HG03469 (cell line): ENCODE measurements around the gene MOB3A.
"Not testable (repeated sequence)": the region's sequence is repeated elsewhere in the genome, so short reads cannot be mapped to it uniquely, and the experiment has no call there.

ENCODE experiments used
- ATAC-seq: cut with Tn5 transposase; IDR thresholded peaks from one replicate; pipeline ENCODE4 v1.9.1; 2021; ENCODE audit warnings: mild to moderate bottlenecking, moderate library complexity, moderate number of reproducible peaks; ENCODE audit not compliant: unreplicated experiment

The MOB3A gene

DNA sequence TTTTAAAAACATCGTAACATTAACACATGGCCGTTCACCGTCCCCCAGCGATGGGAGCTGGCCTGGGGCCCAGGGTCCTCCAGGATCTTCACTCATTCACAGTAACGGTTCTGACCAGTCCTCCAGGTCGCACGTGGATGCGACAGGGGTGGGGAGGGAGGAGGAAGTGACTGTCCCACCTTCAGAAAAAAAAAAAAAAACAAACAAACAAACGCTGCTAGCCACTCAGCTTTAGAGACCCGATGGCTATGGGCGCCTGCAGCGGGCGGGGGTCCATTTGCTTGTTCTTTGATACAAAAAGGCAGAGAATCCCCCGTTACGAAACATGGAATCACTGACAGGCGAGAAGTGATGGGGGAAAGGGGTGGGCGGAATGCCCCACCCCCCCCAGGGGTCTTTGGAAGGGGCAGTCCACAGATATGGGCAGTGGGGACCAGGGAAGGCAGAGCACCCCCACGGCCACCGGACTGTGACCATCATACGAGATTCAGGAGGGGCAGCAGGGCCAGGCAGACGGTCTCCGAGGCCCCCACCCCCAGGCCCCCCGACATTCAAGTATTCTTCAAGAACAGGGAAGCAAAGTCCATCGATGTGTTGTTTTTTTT, 58.4 kb downstream of the MOB3A start:
- no peak for ATAC-seq

DNA sequence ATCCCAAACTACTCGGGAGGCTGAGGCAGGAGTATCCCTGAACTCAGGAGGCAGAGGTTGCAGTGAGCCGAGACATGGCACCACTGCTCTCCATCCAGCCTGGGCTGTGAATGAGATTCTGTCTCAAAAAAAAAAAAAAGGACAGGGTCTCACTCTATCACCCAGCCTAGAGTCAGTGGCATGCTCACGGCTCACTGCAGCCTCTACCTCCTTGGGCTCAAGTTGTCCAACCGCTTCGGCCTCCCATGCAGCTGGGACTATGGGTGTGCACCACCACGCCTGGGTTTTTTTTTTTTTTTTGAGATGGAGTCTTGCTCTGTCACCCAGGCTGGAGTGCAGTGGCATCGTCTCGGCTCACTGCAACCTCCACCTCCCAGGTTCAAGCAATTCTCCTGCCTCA, 59.7 kb downstream of the MOB3A start:
- no peak for ATAC-seq

DNA sequence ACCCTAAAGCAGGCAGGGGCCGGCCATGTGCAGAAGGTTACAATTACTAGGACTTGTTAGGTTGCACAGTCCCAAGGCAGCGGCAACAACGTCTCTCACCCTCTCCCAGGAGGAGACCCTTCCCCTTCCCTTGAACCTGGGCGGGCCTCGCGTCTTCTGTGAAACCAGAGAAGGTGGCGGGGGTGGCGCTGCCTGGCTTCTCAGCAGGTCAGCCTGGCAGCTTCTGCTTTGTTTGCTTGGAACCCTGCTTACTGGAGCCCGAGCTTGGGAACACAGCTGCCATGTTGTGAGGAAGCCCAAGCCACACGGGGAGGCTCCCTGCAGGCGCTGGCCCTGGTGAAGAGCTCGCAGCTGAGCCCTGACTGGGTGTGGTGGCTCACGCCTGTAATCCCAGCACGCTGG, 60.5 kb downstream of the MOB3A start:
- no peak for ATAC-seq

DNA sequence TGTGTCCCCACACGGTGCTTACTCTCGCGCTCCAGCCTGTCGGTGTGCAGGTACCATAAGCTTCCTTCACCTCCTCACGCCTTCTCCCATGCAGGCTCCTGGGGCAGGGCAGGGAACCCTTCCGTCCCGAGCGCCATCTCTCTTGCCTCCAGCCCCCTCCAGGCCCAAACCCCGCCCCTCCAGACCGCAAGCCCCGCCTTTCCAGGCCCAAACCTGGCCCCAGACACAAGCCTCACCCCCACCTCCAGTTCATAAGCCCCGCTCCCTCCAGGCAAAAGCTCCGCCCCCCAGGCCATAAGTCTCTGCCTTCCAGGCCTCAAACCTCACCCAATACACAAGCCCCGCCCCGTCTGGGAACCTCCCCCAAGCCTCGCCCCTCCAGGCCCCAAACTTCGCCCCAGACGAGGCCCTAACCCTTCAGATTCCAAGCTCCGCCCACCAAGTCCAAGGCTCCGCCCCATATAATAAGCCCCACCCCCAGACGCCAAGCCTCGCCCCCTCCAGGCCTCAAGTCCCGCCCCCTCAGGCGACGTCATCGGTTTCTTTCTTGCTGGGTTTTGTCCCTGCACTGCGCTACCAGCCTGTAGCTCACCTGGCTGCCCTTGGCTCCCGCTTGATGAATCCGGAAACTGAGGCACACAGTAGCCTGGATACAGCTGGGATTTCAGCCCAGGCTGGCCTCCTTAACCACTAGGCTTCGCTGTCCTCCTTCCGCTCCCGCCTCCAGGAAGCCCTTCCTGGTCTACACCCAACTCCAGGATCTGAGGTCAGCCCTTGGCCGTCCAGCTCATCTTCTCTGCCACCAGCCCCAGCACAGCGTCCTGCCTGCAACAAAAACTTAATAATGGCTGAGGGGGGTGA, 61.2 kb downstream of the MOB3A start:
- ATAC-seq, result no peak

DNA sequence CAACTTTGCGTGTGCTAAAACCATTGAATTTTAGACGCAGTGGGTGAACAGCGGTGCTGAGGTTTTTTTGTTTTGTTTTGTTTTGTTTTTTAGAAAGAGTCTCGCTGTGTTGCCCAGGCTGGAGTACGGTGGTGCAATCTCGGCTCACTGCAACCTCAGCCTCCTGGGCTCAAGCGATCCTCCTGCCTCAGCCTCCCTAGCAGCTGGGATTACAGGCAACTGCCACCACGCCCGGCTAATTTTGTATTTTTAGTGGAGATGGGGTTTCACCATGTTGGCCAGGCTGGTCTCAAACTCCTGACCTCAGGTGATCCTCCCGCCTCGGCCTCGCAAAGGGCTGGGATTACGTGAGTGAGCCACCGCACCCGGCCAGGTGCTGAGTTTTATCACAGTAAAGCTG, 61.9 kb downstream of the MOB3A start:
- ATAC-seq, result not testable (repeated sequence)

DNA sequence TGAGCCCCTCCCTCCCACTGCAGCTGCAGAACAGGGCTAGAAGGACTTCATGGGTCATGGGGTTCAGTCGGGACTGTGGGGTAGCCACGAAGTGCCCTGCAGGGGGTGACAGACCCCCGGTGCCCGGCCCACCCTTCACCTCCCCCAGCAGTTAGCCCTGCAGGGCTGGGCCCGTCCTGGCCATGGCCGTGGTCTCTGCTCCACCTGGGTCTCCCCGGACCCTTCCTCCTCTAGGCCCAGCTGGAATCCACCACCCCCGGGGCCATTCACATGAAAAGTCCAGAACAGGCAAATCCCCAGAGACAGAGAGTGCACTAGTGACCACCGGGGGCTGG, 62.3 kb downstream of the MOB3A start:
- ATAC-seq, result no peak

DNA sequence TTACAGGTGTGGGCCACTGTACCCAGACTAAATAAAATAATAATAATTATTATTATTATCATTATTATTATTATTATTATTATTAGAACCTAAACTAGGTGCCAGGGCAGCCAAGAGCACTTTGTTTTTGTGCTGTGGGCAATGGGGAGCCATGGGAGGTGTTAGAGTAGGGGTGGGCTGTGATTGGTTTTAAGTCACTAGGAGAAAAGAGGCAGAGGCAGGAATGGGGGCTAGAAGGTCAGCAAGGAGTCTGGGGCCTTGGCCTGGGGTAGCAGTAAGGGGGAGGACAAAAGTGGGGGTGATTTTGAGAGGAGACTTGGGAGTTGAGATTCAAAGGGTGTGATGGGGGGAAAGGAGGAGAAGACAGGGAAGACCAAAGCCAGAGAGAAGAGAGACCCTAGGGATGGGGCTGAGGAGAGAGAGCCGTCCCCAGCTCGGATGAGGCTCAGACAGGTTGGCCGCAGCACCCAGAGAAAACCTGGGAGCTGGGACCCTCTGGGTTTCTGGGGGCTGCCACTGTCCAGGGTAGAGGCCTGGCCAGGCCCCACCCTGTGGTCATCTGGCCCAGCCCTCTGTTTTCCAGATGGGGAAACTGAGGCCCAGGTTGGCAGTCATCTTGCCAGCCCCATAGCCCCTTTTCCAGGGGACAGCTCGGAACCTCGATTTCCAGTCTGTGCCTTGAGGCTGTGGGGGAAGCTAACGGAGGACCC, 62.9 kb downstream of the MOB3A start:
- no peak for ATAC-seq

DNA sequence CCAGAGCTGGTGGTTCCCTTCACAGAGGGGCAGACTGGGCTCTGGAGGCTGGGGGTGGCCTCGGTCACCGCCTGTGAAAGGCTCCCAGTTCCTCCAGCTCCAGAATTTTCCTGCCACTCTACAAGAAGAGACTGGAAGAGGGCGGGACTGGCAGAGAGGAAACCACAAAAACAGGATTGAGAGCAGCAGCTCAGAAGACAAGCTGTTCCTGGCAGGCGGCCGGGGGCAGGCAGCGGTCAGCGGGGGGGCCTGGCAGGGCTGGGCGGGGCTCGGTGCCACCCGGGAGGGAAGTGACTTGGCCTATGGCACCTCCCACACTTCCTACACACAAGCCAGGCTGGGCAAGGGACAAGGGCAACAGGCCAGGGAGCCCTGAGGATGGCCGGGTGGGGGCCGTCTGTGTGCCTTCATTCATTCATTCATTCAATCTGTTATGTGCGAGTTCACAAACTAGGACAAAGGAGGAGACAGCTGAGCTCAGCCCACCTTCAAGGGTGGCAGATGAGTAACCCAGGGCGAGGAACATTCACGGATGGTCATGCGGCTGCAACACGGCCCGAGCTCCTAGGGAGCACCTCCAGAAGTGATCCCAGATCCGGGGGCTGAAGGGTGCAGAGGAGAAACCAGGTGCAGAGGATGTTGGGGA, 63.7 kb downstream of the MOB3A start:
- ATAC-seq, result no peak

DNA sequence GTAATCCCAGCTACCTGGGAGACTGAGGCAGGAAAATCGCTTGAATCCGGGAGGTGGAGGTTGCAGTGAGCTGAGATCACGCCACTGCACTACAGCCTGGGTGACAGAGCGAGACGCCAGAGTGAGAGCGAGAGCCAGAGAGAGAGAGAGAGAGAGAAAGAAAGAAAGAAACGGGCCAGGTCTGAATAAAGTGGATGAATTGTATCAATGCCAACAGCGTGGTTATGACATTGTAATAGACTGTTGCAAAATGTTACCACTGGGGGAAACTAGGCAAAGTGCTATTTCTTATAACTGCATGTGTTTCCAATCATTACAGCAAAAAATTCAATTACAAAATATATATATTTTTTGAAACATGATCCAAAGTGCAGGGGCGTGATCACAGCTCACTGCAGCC, 68.8 kb downstream of the MOB3A start:
- ATAC-seq, result no peak

DNA sequence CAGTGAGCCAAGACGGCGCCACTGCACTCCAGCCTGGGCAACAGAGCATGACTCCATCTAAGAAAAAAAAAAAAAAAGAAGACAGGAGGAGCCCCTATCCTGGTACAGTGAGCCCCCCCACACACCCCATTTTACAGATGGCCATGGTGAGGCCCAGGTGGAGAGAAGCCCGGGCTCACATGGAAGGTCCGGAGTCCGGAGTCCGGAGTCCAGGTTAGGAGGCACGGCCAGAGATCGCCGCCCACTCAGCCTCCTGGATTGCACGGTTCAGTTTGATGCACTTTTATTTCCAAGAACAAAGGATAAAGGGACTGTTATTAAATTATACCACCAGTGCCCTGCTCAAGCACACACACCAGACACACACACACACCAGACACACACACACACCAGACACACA, 69.4 kb downstream of the MOB3A start:
- ATAC-seq, result no peak

DNA sequence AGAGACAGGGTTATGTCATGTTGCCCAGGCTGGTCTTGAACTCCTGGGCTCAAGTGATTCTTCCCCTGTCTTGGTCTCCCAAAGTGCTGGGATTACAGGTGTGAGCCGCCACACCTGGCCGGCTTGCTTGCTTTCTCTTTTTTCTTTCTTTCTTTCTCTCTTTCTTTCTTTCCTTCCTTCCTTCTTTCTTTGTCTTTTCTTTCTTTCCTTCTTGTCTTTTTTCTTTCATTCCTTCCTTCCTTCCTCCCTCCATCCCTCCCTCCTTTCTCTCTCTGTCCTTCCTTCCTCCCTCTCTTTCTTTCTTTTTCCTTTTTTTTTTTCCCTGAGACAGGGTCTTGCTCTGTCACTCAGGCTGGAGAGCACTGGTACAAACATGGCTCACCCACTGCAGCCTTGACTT, 73.8 kb downstream of the MOB3A start:
- no peak for ATAC-seq

DNA sequence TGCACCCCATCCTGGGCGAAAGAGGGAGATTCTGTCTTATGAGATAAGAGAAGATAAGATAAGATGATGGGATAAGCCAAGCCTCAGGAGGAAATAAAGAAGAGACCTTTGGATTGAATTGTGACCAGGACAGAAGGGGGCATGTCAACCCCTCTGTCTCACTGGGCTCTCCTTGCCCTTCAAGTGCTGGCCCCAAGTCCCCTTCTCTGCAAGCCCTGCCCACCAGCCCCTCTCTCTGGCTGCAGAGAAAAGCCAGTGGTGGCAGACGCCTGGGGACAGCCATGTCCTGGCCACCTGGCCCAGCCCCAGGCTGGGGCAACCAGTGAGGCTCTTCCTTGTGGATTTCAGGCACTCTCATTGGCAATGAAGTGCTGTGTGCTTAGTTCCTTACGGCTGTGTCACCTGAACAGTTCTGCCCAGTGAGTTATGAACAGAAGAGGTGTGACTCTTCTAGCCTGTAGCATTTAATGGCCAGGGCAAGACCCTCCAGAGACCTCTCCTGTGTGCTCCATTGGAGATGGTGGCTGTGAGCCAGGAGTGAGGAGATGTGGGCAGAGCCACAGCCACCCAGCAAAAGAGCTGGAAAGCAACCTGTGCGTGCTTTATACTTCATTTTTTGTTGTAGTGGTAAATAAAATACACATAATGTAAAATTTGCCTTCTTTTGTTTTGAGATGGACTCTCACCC, 74.5 kb downstream of the MOB3A start:
- ATAC-seq, result no peak
